HG03175 (cell line): ENCODE measurements around the gene ARHGAP15.

Source experiments
- ATAC-seq: cut with Tn5 transposase; IDR thresholded peaks from one replicate; pipeline ENCODE4 v1.9.1; 2021; ENCODE audit warnings: mild to moderate bottlenecking, moderate library complexity; ENCODE audit not compliant: unreplicated experiment

Gene ARHGAP15

GRCh38 chr2:143736904-143737303, 607.7 kb downstream of the ARHGAP15 start:
- ATAC-seq, result no peak

GRCh38 chr2:143740431-143740830, 611.2 kb downstream of the ARHGAP15 start:
- ATAC-seq, result no peak

GRCh38 chr2:143741205-143741604, 612.0 kb downstream of the ARHGAP15 start:
- ATAC-seq, result no peak

GRCh38 chr2:143742581-143742980, 613.4 kb downstream of the ARHGAP15 start:
- ATAC-seq, result no peak

GRCh38 chr2:143744114-143744513, 614.9 kb downstream of the ARHGAP15 start:
- no peak for ATAC-seq

GRCh38 chr2:143745060-143745459, 615.8 kb downstream of the ARHGAP15 start:
- ATAC-seq, result no peak

- ATAC-seq, result no peak
These were observed 625.5 kb downstream of the ARHGAP15 start for GRCh38 chr2:143754742-143755141.

- no peak for ATAC-seq
These were observed 629.6 kb downstream of the ARHGAP15 start for GRCh38 chr2:143758629-143759330.

GRCh38 chr2:143759455-143759854, 630.2 kb downstream of the ARHGAP15 start:
- ATAC-seq, result no peak

GRCh38 chr2:143762176-143762928, 633.1 kb downstream of the ARHGAP15 start:
- ATAC-seq, result no peak

- ATAC-seq, result no peak
These were observed 635.0 kb downstream of the ARHGAP15 start for GRCh38 chr2:143764261-143764660.

- no peak for ATAC-seq
These were observed 635.5 kb downstream of the ARHGAP15 start for GRCh38 chr2:143764706-143765105.

- no peak for ATAC-seq
These were observed 639.8 kb downstream of the ARHGAP15 start for GRCh38 chr2:143768991-143769390.

- ATAC-seq, result no peak
These were observed 642.7 kb downstream of the ARHGAP15 start for GRCh38 chr2:143771939-143772338.

GRCh38 chr2:143776526-143777297, 647.5 kb downstream of the ARHGAP15 start:
- no peak for ATAC-seq

GRCh38 chr2:143779021-143779420, 649.8 kb downstream of the ARHGAP15 start:
- no peak for ATAC-seq

- ATAC-seq, result no peak
These were observed 657.0 kb downstream of the ARHGAP15 start for GRCh38 chr2:143786026-143786765.

- ATAC-seq, result no peak
These were observed 658.5 kb downstream of the ARHGAP15 start for GRCh38 chr2:143787674-143788073.

GRCh38 chr2:143792602-143793001, 663.4 kb downstream of the ARHGAP15 start:
- no peak for ATAC-seq

GRCh38 chr2:143793381-143793780, 664.2 kb downstream of the ARHGAP15 start:
- ATAC-seq, result no peak

- no peak for ATAC-seq
These were observed 666.8 kb downstream of the ARHGAP15 start for GRCh38 chr2:143796051-143796450.
